ENCODE data around the gene EIF2AK3. TPM values are rescaled to one million over a fixed set of nuclear protein-coding genes. Genes with fewer than 3 reads are reported as not detected.

The EIF2AK3 gene
- total and polyA plus RNA-seq, 2 of the 4 experiments (the other 2 are of a cell fraction), result 7.9 to 22.8 TPM

GRCh38 chr2:88600038-88600465, 27.2 kb downstream of the EIF2AK3 start:
- Histone ChIP-seq H4K91ac (ENCODE audit: insufficient read depth, low read depth, low read length) (no peak overlapping the region), H2AFZ (replicated peaks; ENCODE audit: low read length, poor library complexity) (no peak overlapping the region), H3K27ac (ENCODE audit: insufficient read depth, low read length) (no peak overlapping the region), H3K4me1 (ENCODE audit: control insufficient read depth, insufficient read depth, low read length) (peaks cover 9% of the 10 kb centered on the region), H2BK120ac (ENCODE audit: low read depth, low read length) (no peak overlapping the region), H3K27me3 (ENCODE audit: control insufficient read depth, insufficient read depth, low read length) (no peaks in the 10 kb centered on the region), H2BK15ac (ENCODE audit: low read depth, low read length) (no peak overlapping the region), H2AK9ac (replicated peaks; ENCODE audit: low read depth, low read length, poor library complexity) (no peak overlapping the region), H3K9me1 (ENCODE audit: insufficient read depth, low read length) (peaks cover 13% of the 10 kb centered on the region), H3K4ac (ENCODE audit: low read depth, low read length) (no peak overlapping the region), H3K9me3 (ENCODE audit: control insufficient read depth, insufficient read depth, low read length) (no peaks in the 10 kb centered on the region), H2BK20ac (ENCODE audit: low read depth, low read length) (no peak overlapping the region), H3K18ac (ENCODE audit: low read depth, low read length) (no peak overlapping the region), H4K8ac (ENCODE audit: low read depth in 2 of 2, low read length in 2 of 2) (no peak overlapping the region), H3K4me2 (ENCODE audit: low read depth, low read length) (no peak overlapping the region), H2BK5ac (ENCODE audit: low read depth, low read length, poor library complexity, severe bottlenecking) (no peak overlapping the region), H3K36me3 (ENCODE audit: control insufficient read depth, insufficient read depth, low read length) (no peaks in the 10 kb centered on the region), H3K79me1 (ENCODE audit: low read depth in 1 of 2, low read length in 2 of 2) (peaks cover 25 to 53% of the 10 kb centered on the region in 2 experiments), H2AK5ac (ENCODE audit: low read depth, low read length) (no peak overlapping the region), H3K14ac (replicated peaks; ENCODE audit: low read depth, low read length) (no peak overlapping the region), H3K23ac (ENCODE audit: low read depth, low read length) (no peak overlapping the region), H3K9ac (ENCODE audit: low read depth, low read length) (no peak overlapping the region), H4K5ac (ENCODE audit: low read depth, low read length) (no peak overlapping the region), H4K20me1 (ENCODE audit: insufficient read depth, low read length) (peaks cover 21% of the 10 kb centered on the region; the same call in 1 of the 2 replicates), H3K4me3 (ENCODE audit: insufficient read depth, low read depth, low read length) (no peak overlapping the region), H3K56ac (ENCODE audit: extremely low read depth, insufficient read depth, low read length) (no peak overlapping the region)
- dilution Hi-C loops (cut with HindIII; ENCODE audit: low sequenced_read_pairs, unreplicated experiment) (no loop called here), in situ Hi-C loops (cut with MboI; ENCODE audit: low sequenced_read_pairs) (no loop called here), intact Hi-C loops (cut with micrococcal nuclease) (loop anchor here (5.0 kb wide), 1 partner anchor 57 kb away; no protein-coding TSS in a partner anchor)
- TF ChIP-seq CEBPB (IDR thresholded peaks at IDR 0.05; ENCODE audit: low read depth, low read length) (peak; percentile 66), FOS (IDR thresholded peaks at IDR 0.05; ENCODE audit: low read depth, low read length) (peak; percentile 93), BHLHE40 (IDR thresholded peaks at IDR 0.05; ENCODE audit: low read depth, low read length) (peak; percentile 10; the same call in 1 of the 2 replicates), CHD1 (IDR thresholded peaks at IDR 0.05; ENCODE audit: low read depth, low read length) (no peak)
- ATAC-seq (ENCODE audit: low read depth) (peak; percentile 80), DNase-seq (peak; percentile 99)
- POLR2A ChIA-PET (ENCODE audit: unreplicated experiment), result no interaction called here
- BruUV-seq (replicated peaks), result no TSS peak
- WGBS, 2 experiments (ENCODE audit: extremely low coverage in 2 of 2, insufficient read length in 1 of 2), result no CpG with 5 or more reads among the region's 4 CpGs
- CTCF ChIA-PET, result interaction anchor here (1.2 kb wide), 1 partner anchor 9 kb away, joined by 3 read pairs; no protein-coding TSS in a partner anchor
